SIG-M5 treated with dmso at 0.1 percent for 504 hours (cell line): ENCODE data around the gene KCNG2.
"Not testable (repeated sequence)": the region's sequence is repeated elsewhere in the genome, so short reads cannot be mapped to it uniquely, and the experiment has no call there.

Source experiments
- DNase-seq: peaks from one replicate; lab custom pipeline; 2025; ENCODE audit not compliant: unreplicated experiment; lab: John Stamatoyannopoulos, UW

KCNG2 gene

GRCh38 chr18:79797518-79798345 is at the start of gene KCNG2:
KCNG2 (plus strand) TSS chr18:79797938; CDS start chr18:79863668, 65,730 bp downstream.
- DNase-seq: no peak

GRCh38 chr18:79748321-79749180 is 49.2 kb upstream of the KCNG2 start:
- DNase-seq: no peak

GRCh38 chr18:79749251-79750191 is 48.2 kb upstream of the KCNG2 start:
- no peak for DNase-seq

GRCh38 chr18:79750980-79751571 is 46.7 kb upstream of the KCNG2 start:
- DNase-seq: no peak

GRCh38 chr18:79751918-79752578 is 45.7 kb upstream of the KCNG2 start:
- not testable (repeated sequence) for DNase-seq

GRCh38 chr18:79752946-79753345 is 44.8 kb upstream of the KCNG2 start:
- DNase-seq: not testable (repeated sequence)

- no peak for DNase-seq
Measured at GRCh38 chr18:79753391-79753851, 44.3 kb upstream of the KCNG2 start.

GRCh38 chr18:79754022-79754761 is 43.5 kb upstream of the KCNG2 start:
- DNase-seq: no peak

GRCh38 chr18:79754831-79755351 is 42.8 kb upstream of the KCNG2 start:
- no peak for DNase-seq

- DNase-seq: no peak
Measured at GRCh38 chr18:79755496-79756142, 42.1 kb upstream of the KCNG2 start.

GRCh38 chr18:79756143-79756500 is 41.6 kb upstream of the KCNG2 start:
- no peak for DNase-seq

GRCh38 chr18:79756826-79757225 is 40.9 kb upstream of the KCNG2 start:
- DNase-seq: no peak

GRCh38 chr18:79760348-79760747 is 37.4 kb upstream of the KCNG2 start:
- DNase-seq: no peak

GRCh38 chr18:79760881-79761280 is 36.9 kb upstream of the KCNG2 start:
- no peak for DNase-seq

GRCh38 chr18:79763407-79763806 is 34.3 kb upstream of the KCNG2 start:
- no peak for DNase-seq

- no peak for DNase-seq
Measured at GRCh38 chr18:79764131-79764530, 33.6 kb upstream of the KCNG2 start.

GRCh38 chr18:79765491-79766245 is 32.1 kb upstream of the KCNG2 start:
- no peak for DNase-seq

GRCh38 chr18:79766308-79766707 is 31.4 kb upstream of the KCNG2 start:
- DNase-seq: no peak
